Kasumi-1 (cell line): ENCODE results near the gene CPT1B.
A peak's percentile ranks its signal among the peaks of the same experiment; 100 is the strongest.
"Not testable (repeated sequence)": the region's sequence is repeated elsewhere in the genome, so short reads cannot be mapped to it uniquely, and the experiment has no call there.

Experiments used
- DNase-seq, 2 experiments: peaks; one replicate each; lab custom pipeline; 2025; lab: John Stamatoyannopoulos, UW

Gene CPT1B

GRCh38 chr22:50577987-50578775 lies at the start of gene CPT1B:
CPT1B (minus strand) TSS chr22:50578427; CDS start chr22:50577915, 512 bp downstream.
- no peak for DNase-seq

- DNase-seq: no peak
These were observed 48.8 kb upstream of the CPT1B start for GRCh38 chr22:50626850-50627641.

GRCh38 chr22:50626314-50626849 lies 48.2 kb upstream of the CPT1B start:
- no peak for DNase-seq

GRCh38 chr22:50625568-50626313 lies 47.5 kb upstream of the CPT1B start:
- no peak for DNase-seq

- no peak for DNase-seq
These were observed 46.9 kb upstream of the CPT1B start for GRCh38 chr22:50625131-50625567.

GRCh38 chr22:50624347-50625130 lies 46.3 kb upstream of the CPT1B start:
- no peak for DNase-seq

- no peak for DNase-seq
These were observed 44.6 kb upstream of the CPT1B start for GRCh38 chr22:50622723-50623327.

GRCh38 chr22:50621948-50622722 lies 43.9 kb upstream of the CPT1B start:
- DNase-seq: peak; percentile 22 to 31

GRCh38 chr22:50621356-50621880 lies 43.2 kb upstream of the CPT1B start:
- DNase-seq: peak; percentile 88 to 91

- DNase-seq: peak; percentile 66 to 85
These were observed 42.5 kb upstream of the CPT1B start for GRCh38 chr22:50620593-50621355.

- not testable (repeated sequence) for DNase-seq
These were observed 36.1 kb upstream of the CPT1B start for GRCh38 chr22:50614296-50614695.

- DNase-seq: no peak
These were observed 35.2 kb upstream of the CPT1B start for GRCh38 chr22:50613291-50613981.

GRCh38 chr22:50612528-50613221 lies 34.4 kb upstream of the CPT1B start:
- DNase-seq: no peak

GRCh38 chr22:50612168-50612527 lies 33.9 kb upstream of the CPT1B start:
- no peak for DNase-seq

GRCh38 chr22:50611341-50612060 lies 33.3 kb upstream of the CPT1B start:
- no peak for DNase-seq

- no peak for DNase-seq
These were observed 32.4 kb upstream of the CPT1B start for GRCh38 chr22:50610581-50610980.

- DNase-seq: no peak
These were observed 31.8 kb upstream of the CPT1B start for GRCh38 chr22:50610041-50610451.
